Activated CD8-positive, alpha-beta memory T cell treated with anti-CD3 and anti-CD28 coated beads for 36 hours (primary cell): ENCODE results near the gene TRIM59. TPM values are rescaled to one million over a fixed set of nuclear protein-coding genes. Genes with fewer than 3 reads are reported as not detected.

Experiments used
- CTCF ChIA-PET: fragments of 350-600 bp; sonication (Branson Sonifier 250); formaldehyde crosslinking; loops from one replicate; lab custom pipeline; 2021; ENCODE audit warnings: antibody characterized with exemption; lab: Charles Lee
- POLR2A ChIA-PET: fragments of 350-600 bp; sonication (Branson Sonifier 250); formaldehyde crosslinking; loops from one replicate; lab custom pipeline; 2021; ENCODE audit warnings: antibody characterized with exemption; lab: Charles Lee
- total RNA-seq, 2 experiments: library from RNA; stranded (reverse); gene quantifications; one replicate each; pipeline ENCODE4 v1.2.3, GENCODE V29; 2021

The TRIM59 gene, protein sequence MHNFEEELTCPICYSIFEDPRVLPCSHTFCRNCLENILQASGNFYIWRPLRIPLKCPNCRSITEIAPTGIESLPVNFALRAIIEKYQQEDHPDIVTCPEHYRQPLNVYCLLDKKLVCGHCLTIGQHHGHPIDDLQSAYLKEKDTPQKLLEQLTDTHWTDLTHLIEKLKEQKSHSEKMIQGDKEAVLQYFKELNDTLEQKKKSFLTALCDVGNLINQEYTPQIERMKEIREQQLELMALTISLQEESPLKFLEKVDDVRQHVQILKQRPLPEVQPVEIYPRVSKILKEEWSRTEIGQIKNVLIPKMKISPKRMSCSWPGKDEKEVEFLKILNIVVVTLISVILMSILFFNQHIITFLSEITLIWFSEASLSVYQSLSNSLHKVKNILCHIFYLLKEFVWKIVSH
- 10 to 100 TPM; 33.0 to 33.4 TPM for total RNA-seq

DNA sequence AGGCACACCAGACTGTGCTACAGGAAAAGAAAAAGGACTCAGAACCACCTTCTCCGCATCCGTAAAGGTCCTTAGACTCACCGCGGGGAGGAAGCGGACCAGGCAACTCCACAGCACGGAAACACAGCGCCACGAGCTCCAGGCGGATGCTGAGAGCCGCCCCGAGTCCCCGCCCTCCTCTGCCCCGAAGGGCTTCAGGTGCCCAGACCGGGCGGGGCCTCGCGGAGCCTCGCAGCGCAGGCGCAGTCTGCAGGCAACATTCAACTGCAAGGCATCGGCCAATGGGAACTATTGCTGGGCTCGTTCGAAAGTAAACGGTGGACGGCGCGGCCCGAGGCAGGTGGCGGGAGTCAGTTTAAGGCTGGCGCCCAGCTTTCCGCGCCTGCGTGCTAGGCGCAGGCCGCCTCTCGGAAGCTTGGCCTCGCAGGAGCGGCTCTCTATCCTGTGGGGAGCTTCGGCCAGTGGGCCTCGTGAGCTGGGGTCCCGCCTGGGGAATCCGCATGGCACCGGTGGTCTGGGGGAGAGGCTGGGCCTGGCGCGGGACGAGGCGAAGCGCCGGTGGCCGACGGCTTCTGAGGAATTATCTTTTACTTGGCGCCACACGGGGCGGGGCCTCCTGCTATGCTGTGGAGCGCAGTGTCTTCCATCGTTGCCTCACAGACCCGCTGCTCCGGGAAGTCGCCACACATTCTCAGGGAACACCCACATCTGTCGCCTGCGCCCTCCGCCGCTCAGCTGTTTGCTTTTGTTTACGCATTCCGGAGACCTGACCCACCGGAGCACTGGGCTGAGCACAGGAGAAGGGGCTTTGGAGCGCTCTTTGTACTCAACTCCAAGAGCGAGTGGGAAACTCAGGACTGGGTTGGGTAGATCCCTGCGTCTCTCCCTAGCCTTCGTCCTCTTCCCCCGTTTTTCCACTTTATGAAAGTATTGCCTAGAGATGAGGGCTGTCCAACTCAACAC lies at the start of gene TRIM59:
TSS of gene TRIM59 (minus strand) at position 151 of the 963 bp plus-strand sequence. CDS start 10,603 bp downstream, outside the sequence.
- POLR2A ChIA-PET = interaction anchor here (0.6 to 1.4 kb wide), 7 partner anchors 10 to 304 kb away, joined by 3 to 9 read pairs (median 3); partner anchors contain the start of genes IFT80 and KPNA4

DNA sequence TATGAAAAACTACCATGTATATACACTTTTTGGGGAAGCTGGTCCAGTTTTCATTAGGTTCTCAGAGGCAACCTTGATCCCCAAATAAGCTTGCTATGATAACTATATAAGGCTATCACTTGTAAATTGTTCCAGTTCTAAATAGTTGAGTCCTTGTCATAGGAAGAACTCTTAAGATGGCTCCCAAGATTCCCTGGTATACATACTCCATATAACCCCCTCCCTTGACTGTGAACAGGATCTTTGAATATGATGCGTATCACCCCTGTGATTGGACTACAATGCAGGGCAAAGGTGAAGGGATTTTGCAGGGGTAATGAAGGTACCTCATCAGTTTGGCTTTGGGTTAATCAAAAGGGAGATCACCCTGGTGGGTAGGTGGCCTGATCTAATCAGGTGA lies 48.6 kb upstream of the TRIM59 start:
- POLR2A ChIA-PET = no interaction called here
- CTCF ChIA-PET = no interaction called here

More for the DNA sequence above, at the start of gene TRIM59:
- CTCF ChIA-PET = interaction anchor here (0.6 to 1.8 kb wide), 4 partner anchors 10 to 50 kb away, joined by 3 to 5 read pairs (median 4); no protein-coding TSS in a partner anchor

DNA sequence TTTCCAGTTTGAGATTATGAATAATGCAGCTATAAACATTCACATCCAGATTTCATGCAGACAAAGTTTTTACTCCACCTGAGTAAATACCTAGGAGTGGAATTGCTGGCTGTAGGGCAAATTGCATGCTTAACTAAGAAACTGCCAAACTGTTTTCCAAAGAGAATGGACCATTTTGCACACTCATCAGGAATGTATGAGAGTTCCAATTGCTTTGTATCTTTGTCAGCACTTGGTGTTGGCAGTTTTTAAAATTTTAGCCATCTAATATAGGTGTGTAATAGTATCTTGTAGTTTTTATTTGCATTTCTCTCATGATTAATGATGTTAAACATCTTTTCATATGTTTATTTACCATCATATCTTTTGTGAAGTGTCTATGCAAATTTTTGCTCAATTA lies 40.6 kb upstream of the TRIM59 start:
- ChIA-PET CTCF (no interaction called here), POLR2A (no interaction called here)

DNA sequence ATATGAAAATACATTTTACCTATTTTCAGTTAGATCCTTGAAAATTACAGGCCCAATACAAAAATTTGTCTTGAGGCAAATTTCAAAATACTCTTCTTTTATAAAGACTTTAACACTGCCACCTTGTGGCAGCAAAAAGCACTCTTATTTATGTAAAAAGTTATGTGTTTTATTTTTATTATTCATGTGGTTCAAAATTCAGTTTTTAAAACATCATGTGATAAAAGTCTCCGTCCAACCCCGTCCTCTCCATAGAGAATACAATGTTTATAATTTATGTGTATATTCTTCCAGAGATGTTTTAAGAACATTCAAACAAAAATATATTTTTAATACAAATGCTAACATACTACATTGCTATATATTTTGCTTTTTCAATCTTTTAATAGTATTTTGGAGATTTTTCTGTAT lies 36.9 kb upstream of the TRIM59 start:
- ChIA-PET CTCF (no interaction called here), POLR2A (no interaction called here)

DNA sequence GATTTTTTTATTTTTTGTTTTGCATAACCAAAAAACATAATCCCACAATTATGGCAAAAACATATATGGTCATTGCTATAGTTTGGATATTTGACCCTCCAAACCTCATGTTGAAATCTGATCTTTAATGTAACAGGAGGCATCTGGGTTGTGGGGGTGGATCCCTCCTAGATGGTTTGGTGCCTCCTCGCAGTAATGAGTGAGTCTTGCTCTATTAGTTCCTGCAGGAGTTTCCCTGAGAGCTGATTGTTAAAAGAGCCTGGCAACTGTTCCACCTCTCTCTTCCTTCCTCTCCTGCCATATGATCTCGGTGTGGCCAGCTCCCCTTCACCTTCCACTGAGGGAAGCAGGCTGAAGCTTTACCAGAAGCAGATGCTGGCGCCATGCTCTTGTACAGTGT lies 33.2 kb upstream of the TRIM59 start:
- ChIA-PET CTCF (interaction anchor here (1.1 kb wide), 1 partner anchor 33 kb away, joined by 3 read pairs; the partner anchor contains the start of gene TRIM59), POLR2A (no interaction called here)

DNA sequence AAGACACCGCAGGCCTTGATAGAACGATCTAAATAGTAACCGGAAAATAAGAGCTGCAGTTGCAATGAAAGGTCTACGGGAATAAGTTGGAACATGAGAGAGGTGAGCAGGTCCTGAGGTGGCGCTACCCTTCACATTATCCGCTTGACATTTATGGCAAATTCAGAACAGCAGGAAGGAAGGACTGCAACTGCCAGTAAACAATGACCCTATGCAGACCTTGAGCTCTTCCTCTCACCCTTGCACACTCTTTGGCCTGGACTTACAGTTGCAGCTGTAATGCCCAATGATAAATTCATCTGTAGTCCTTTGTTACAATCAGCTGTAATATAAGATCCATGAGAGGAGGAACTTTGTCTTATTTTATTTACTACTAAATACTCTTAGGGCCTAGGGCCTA lies 32.3 kb upstream of the TRIM59 start:
- POLR2A ChIA-PET = no interaction called here
- CTCF ChIA-PET = interaction anchor here (1.1 kb wide), 1 partner anchor 32 kb away, joined by 3 read pairs; the partner anchor contains the start of gene TRIM59

DNA sequence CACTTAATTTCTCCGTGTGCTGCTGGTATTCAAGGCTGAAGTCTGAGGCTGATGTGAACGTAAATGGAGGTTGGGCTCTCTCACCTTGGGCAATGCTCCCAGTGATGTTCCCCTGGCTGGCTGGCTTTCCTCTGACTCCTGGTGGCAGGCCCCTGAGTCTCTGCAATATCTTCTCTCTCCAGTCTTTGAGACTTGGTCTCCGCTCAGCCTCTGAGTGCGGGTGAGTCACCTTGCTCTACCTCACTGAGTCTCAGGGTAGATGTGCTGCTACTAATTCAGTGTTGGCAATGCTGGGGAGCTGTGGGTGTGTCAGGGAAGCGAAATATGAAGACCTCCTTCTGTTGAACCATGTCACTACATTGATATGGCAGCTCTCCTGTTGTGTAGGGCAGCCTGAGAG lies 31.3 kb upstream of the TRIM59 start:
- CTCF ChIA-PET = no interaction called here
- POLR2A ChIA-PET = no interaction called here

DNA sequence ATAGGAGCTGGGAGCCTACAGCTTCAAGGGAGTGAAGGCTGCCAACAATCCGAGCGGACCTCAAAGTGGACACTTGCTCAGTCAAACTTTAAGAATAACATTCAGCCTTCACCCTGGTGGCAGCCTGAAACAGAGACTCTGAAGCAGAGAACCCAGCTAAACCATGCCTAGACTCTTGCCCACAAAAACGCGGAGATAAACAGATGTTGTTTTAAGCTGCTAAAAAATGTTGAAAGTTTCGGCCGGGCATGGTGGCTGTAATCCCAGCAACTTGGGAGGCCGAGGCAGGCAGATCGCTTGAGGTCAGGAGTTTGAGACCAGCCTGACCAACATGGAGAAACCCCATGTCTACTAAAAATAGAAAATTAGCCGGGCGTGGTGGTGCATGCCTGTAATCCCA lies 29.8 kb upstream of the TRIM59 start:
- POLR2A ChIA-PET = no interaction called here
- CTCF ChIA-PET = no interaction called here

DNA sequence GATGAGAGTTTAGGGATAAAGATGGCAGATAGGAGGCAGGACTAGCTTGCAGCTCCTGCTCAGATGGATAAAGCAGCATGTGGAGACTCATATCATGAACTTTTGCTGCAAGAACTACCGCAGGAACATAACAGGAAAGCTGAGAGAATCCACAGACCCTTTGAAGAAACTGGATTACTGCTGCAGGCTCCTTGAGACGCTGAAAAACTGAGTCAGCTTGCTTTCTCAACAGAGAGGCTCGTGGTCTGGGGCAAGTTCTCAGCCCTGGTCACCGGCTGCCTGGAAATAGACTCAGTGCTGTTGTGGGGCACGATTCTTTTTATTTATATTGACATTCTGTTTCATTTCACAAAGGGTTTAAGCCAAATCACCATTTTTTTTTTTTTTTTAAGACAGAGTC lies 28.8 kb upstream of the TRIM59 start:
- POLR2A ChIA-PET = no interaction called here

DNA sequence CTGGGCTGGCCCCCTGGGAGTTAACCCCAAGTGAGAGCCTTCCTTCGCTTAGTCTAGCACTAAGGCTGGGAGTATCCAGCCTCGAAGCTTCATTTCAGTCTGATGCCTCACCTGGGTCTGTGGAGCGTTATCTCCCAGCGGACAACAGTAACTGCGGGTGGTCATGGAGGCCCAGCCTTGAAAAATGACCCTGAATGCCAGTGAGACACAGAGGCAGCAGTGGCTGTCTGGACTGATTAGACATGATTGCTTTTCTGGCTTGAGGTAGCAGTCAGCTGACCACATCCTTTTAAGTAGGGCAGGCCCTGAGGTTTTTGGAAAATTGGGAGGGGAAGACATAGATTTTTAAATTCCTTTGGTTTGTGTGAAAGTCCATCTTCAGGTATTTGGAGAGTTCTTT lies 28.2 kb upstream of the TRIM59 start:
- ChIA-PET POLR2A (no interaction called here), CTCF (no interaction called here)

More for the DNA sequence above, 28.8 kb upstream of the TRIM59 start:
- CTCF ChIA-PET = no interaction called here

DNA sequence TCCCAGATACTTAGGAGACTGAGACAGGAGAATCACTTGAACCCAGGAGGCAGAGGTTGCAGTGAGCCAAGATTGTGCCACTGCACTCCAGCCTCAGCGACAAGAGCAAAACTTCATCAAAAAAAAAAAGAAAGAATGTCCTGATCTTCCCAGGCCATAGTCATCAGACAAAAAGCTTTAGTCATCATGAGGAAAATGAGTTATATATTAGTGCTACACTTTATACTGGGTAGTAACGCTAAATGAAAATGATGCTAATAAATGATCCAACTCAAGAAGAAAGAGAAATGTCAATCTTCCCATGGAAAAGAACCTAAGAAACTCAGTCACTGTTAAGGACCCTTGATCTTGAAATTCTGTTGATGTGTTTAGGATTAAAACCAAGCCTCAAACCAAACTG lies 26.3 kb upstream of the TRIM59 start:
- POLR2A ChIA-PET = no interaction called here
- CTCF ChIA-PET = no interaction called here

DNA sequence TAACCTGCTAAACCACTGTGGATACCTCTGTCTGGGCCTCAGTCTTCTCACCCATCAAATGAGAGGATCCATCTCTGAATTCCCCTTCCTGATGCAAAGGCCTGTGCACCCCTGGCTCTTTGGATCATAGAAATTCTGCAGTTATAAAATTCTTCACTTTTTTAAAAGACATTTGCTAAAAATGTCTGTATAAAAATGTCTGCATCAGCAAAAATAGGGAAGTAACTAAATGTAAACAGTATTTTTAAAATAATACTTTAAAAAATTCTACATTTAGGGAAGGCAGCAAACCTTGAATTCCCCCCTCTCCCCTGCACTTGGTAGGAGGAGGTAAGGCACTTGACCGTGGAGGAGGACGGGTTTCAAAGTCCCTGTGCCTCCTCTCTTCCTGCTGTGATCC lies 25.6 kb upstream of the TRIM59 start:
- CTCF ChIA-PET = no interaction called here
- POLR2A ChIA-PET = no interaction called here

DNA sequence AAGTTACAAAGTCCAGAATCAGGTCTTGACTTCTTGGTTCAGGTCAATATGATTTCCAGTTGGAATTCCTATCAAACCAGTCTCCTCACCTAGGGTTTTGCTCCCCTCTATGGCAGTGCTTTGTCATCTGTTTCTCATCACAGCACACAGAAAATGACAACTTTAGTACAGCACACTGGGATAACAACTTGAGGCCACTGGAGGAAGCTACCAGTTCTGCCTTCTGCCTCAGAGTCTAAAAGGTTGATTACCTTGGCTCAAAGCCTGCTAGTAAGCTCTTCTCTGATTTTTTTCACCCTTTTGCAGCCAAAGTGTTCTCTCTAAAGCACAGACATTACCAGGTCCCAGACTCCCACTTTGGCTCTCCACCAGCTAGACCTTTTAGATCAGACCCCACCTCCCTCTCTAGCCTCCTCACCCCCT lies 24.8 kb upstream of the TRIM59 start:
- POLR2A ChIA-PET = no interaction called here
- CTCF ChIA-PET = no interaction called here

DNA sequence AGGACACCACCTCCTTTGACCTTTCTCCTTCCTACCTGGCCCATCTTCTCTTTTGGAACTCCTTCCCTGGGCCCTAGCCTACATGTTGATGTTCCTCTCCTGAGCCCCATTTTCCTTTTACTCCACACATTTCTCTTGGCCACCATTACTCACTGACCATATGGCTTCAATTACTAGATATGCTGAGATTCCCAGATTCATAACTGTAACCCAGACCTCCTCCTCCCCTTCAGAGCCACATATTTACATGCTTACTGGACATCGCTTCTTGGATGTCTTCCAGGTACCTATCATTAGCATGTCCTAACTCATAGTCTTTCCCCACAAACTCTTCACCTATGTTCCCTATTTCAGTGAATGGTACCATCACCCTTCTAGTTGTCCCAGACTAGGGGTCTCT lies 24.4 kb upstream of the TRIM59 start:
- ChIA-PET CTCF (no interaction called here), POLR2A (no interaction called here)

DNA sequence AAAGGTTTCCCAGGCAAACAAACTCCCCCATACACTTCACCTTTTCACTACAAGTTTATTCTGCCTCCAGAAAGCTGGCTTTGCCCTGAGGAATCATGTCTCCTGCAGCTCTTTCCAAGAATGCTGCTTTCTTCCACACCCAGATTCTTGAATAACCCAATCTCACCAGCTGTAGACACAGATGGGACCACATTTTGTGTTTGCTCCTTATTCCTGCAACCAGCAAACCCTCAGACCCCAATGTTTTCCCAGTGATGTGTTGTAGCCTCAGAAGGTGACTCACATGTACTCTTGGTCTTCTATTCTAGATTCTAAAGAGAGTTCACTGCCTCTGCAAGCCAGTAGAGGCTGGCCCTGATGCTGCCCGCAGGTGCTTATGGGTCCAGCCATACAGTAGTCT lies 23.6 kb upstream of the TRIM59 start:
- POLR2A ChIA-PET = no interaction called here
- CTCF ChIA-PET = no interaction called here

DNA sequence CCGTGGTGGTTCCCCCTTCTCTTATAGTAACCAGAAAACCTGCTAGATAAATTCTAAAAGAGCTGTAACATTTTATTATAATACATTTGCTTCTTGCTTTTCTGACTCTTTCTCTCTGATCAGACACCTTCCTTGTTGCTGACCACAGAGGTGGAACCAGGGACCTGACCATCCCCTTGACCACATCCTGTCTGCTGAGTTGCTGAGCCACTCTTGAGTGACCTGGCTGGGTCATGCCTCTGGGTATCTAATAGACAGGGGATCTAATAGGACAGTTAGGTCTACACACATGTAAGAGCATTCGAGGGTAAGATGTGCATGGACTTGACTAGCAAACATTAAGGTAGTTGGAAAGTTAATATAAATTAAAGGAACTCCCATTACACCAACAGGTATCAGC lies 22.8 kb upstream of the TRIM59 start:
- POLR2A ChIA-PET = no interaction called here

DNA sequence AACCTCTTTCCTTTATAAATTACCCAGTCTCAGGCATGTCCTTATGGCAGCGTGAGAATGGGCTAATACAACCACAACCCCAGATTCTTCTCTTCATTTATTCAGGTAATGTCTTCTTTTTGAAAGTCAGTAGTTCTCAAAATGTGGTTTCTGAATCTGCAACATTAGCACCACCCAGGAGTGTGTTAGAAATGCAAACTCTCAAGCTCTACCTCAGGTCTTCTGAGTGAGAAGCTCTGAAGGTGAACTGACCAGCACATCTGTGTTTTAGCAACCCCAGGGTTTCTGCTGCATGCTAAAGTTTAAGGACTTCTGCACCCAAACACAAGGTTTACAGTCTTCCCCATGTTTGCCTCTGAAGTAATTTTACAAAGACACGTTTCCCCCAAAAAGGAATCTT lies 22.3 kb upstream of the TRIM59 start:
- CTCF ChIA-PET = no interaction called here

More for the DNA sequence above, 22.8 kb upstream of the TRIM59 start:
- CTCF ChIA-PET = no interaction called here

DNA sequence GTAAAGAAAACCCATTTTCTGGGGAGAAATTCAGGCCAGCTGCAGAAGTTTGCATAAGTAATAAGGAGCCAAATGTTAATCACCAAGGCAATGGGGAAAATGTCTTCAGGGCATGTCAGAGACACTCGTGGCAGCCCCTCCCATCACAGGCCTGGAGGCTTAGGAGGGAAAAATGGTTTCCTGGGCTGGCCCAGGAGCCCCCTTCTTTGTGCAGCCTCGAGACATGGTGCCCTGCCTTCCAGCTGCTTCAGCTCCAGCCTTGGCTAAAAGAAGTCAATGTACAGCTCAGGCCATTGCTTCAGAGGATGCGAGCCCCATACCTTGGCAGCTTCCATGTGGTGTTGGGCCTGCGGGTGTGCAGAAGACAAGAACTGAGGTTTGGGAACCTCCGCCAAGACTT lies 20.6 kb upstream of the TRIM59 start:
- ChIA-PET CTCF (no interaction called here), POLR2A (no interaction called here)

More for the DNA sequence above, 22.3 kb upstream of the TRIM59 start:
- POLR2A ChIA-PET = no interaction called here

DNA sequence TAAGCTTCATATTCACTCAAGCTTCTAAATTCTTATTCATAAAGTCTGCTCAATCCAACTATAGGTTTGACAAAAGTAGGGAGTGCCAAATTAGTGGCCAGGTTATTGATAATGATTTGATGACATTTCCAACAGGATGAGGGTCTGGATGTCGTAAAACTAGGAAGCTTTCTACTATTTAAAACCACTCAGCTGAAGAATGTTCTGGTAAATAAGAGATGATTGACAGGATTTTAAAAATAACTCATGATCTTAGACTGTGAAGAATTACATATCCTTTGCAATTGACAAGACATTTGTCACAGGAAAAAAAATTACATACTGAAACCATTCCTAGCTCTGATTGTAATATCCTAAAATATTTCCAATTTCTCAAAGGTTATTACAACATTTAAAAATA lies 15.4 kb upstream of the TRIM59 start:
- ChIA-PET POLR2A (no interaction called here), CTCF (no interaction called here)

DNA sequence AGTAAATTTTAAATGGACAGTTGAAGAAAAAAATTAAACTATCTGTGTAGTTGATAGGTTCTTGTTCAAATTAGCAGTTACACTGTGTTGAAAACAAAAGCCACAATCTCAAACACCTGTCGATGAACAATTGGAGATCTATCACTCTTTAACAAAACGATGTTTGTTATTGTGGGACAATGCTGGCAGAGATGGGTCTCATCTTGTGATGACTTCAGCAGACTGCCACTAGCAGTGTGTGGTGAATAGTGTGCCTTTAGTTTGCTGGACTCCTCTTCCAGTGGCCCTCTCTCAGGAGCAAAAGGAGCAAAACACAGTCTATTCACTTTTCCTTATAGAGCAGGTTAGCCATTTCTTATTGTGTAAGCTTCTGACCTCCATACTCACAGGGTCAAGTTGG lies 14.7 kb upstream of the TRIM59 start:
- CTCF ChIA-PET = no interaction called here
- POLR2A ChIA-PET = no interaction called here
